ENCODE data around the gene TGFB1. TPM values are rescaled to one million over a fixed set of nuclear protein-coding genes. Genes with fewer than 3 reads are reported as not detected.
A peak's percentile ranks its signal among the peaks of the same experiment; 100 is the strongest.

TGFB1 gene
- polyA plus RNA-seq, 1 donor (not counting 4 experiments of a cell fraction or from before 2014, with no cell fraction given): 5.8 TPM

DNA sequence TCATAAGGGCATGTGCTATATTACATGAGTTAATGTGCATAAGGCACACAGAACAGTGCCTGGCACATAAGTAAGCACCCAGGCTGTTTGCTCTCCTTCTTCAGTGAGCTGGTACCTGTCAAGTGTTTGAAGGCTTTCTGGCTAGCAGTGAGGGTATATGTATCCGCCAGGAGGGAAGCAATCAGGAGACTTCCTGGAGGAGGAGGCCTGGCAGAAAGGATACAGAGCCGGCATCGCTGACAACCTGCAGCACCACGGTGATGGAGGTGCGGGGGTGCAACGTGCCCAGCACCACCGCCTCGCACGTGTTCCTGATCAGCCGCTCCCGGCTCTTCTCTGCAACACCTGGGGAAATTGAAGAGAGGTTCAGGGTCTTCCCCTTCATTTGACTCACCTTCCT lies 37.9 kb upstream of the TGFB1 start:
- FAIRE-seq (no peak), DNase-seq (ENCODE audit: low read depth, low spot score) (no peak)
- no peak overlapping the region for H2AFZ ChIP-seq (ENCODE audit: control insufficient read depth, low read length)
- peaks cover 15 to 18% of the 10 kb centered on the region in 2 experiments for H3K36me3 ChIP-seq (ENCODE audit: control insufficient read depth in 2 of 2, extremely low read depth in 1 of 2, insufficient read depth in 2 of 2, low read length in 2 of 2)
- H3K27me3 ChIP-seq (ENCODE audit: control insufficient read depth, extremely low read depth, insufficient read depth, low read length): no peaks in the 10 kb centered on the region
- H3K79me2 ChIP-seq (ENCODE audit: control insufficient read depth, insufficient read depth, low read length): peaks cover 10% of the 10 kb centered on the region
- no peak overlapping the region for H3K27ac ChIP-seq (ENCODE audit: control insufficient read depth, insufficient read depth, low read length)
- no peak overlapping the region for H3K4me3 ChIP-seq (ENCODE audit: control insufficient read depth in 2 of 3, extremely low read depth in 1 of 3, insufficient read depth in 2 of 3, low read depth in 1 of 3, low read length in 3 of 3)
- H3K4me1 ChIP-seq (ENCODE audit: control insufficient read depth, extremely low read depth, insufficient read depth, low read length): peaks cover 5% of the 10 kb centered on the region
- no peak overlapping the region for H3K9ac ChIP-seq (ENCODE audit: control insufficient read depth, extremely low read depth, insufficient read depth, low read length)
- dilution Hi-C loops (cut with MboI; ENCODE audit: extremely low pct_ligation_motif_present, low sequenced_read_pairs): no loop called here
- TF ChIP-seq CTCF (optimal IDR thresholded peaks at IDR 0.05 in 1 of 3, IDR thresholded peaks at IDR 0.05 in 1 of 3, conservative IDR thresholded peaks at IDR 0.05 in 1 of 3; ENCODE audit: extremely low read depth in 1 of 3, insufficient read depth in 2 of 3, low read length in 3 of 3): no peak
- TF ChIP-seq EZH2 (IDR thresholded peaks at IDR 0.05; ENCODE audit: low read length): no peak
- H3K9me3 ChIP-seq (ENCODE audit: control insufficient read depth, low read depth, low read length): no peaks in the 10 kb centered on the region
- H4K20me1 ChIP-seq (ENCODE audit: control insufficient read depth, extremely low read depth, insufficient read depth, low read length): no peaks in the 10 kb centered on the region
- H3K4me2 ChIP-seq (ENCODE audit: control insufficient read depth, extremely low read depth, insufficient read depth, low read depth, low read length): no peak overlapping the region
- no peaks in the 10 kb centered on the region for H3K9me1 ChIP-seq (ENCODE audit: control insufficient read depth, extremely low read depth, insufficient read depth, low read length)

DNA sequence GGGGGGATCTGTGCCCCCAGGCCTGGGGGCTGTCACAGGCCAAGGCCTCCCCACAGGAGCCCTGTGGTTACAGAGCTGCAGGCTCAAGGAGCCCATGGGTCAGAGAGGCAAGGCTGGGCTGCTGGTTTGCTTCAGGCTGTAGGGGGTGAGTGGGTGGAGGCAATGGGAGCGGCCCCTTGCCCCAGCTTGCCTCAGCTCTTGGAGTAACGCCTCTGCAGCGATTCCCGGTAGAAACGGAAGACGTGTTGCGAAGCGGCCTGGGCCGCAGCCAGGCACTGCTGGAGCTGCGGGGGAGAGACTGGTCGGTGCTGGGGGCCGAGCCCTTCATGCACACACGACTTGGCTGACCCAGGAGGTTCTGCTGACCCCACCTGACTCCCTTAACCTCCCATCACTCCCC lies 32.7 kb upstream of the TGFB1 start:
- TF ChIP-seq EZH2 (IDR thresholded peaks at IDR 0.05; ENCODE audit: low read length): no peak
- TF ChIP-seq CTCF (optimal IDR thresholded peaks at IDR 0.05 in 1 of 3, IDR thresholded peaks at IDR 0.05 in 1 of 3, conservative IDR thresholded peaks at IDR 0.05 in 1 of 3; ENCODE audit: extremely low read depth in 1 of 3, insufficient read depth in 2 of 3, low read length in 3 of 3): no peak
- Histone ChIP-seq H3K27me3 (ENCODE audit: control insufficient read depth, extremely low read depth, insufficient read depth, low read length) (no peaks in the 10 kb centered on the region), H3K4me3 (ENCODE audit: control insufficient read depth in 2 of 3, extremely low read depth in 1 of 3, insufficient read depth in 2 of 3, low read depth in 1 of 3, low read length in 3 of 3) (peak overlapping the region in 1 of 3 experiments; percentile 24), H3K9ac (ENCODE audit: control insufficient read depth, extremely low read depth, insufficient read depth, low read length) (peak overlapping the region; percentile 4), H3K9me1 (ENCODE audit: control insufficient read depth, extremely low read depth, insufficient read depth, low read length) (no peaks in the 10 kb centered on the region), H4K20me1 (ENCODE audit: control insufficient read depth, extremely low read depth, insufficient read depth, low read length) (no peaks in the 10 kb centered on the region), H3K4me2 (ENCODE audit: control insufficient read depth, extremely low read depth, insufficient read depth, low read depth, low read length) (peak overlapping the region; percentile 44), H3K36me3 (ENCODE audit: control insufficient read depth in 2 of 2, extremely low read depth in 1 of 2, insufficient read depth in 2 of 2, low read length in 2 of 2) (peaks cover 11 to 14% of the 10 kb centered on the region in 2 experiments), H3K9me3 (ENCODE audit: control insufficient read depth, low read depth, low read length) (no peaks in the 10 kb centered on the region), H3K4me1 (ENCODE audit: control insufficient read depth, extremely low read depth, insufficient read depth, low read length) (peaks cover 12% of the 10 kb centered on the region), H3K27ac (ENCODE audit: control insufficient read depth, insufficient read depth, low read length) (peak overlapping the region; percentile 47), H3K79me2 (ENCODE audit: control insufficient read depth, insufficient read depth, low read length) (no peaks in the 10 kb centered on the region), H2AFZ (ENCODE audit: control insufficient read depth, low read length) (no peak overlapping the region)
- FAIRE-seq (no peak), DNase-seq (ENCODE audit: low read depth, low spot score) (no peak)
- dilution Hi-C loops (cut with MboI; ENCODE audit: extremely low pct_ligation_motif_present, low sequenced_read_pairs): no loop called here
